VCaP (cell line): ENCODE data around the gene FNDC3B.

Experiments used
- H3K27ac ChIP-seq: fragments of 450-650 bp; 2 replicates; pipeline ENCODE4 v1.5.1; 2017
- CTCF ChIP-seq: fragments of 450-650 bp; conservative IDR thresholded peaks from 2 replicates; pipeline ENCODE4 v1.5.1; 2017; ENCODE audit warnings: mild to moderate bottlenecking, moderate library complexity

The FNDC3B gene

DNA sequence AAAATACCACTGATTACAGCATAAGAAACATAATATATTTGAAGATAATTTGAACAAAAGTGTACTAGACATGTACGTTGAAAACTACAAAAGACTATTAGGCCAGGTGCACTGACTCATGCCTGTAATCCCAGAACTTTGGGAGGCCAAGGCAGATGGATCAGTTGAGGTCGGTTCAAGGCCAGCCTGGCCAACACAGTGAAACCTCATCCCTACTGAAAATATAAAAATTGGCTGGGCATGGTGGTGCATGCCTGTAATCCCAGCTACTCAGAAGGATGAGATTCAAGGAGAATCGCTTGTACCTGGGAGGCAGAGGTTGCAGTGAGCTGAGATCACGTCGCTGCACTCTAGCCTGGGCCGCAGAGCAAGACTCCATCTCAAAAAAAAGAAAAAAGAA lies 36.2 kb upstream of the FNDC3B start:
- TF ChIP-seq CTCF, result no peak
- peak overlapping the region; percentile 44 for H3K27ac ChIP-seq

- no peak overlapping the region for H3K27ac ChIP-seq
- no peak for TF ChIP-seq CTCF
Measured at GRCh38 chr3:172007065-172007370, 32.4 kb upstream of the FNDC3B start.

GRCh38 chr3:172009803-172010202 lies 29.6 kb upstream of the FNDC3B start:
- TF ChIP-seq CTCF, result no peak
- no peak overlapping the region for H3K27ac ChIP-seq

DNA sequence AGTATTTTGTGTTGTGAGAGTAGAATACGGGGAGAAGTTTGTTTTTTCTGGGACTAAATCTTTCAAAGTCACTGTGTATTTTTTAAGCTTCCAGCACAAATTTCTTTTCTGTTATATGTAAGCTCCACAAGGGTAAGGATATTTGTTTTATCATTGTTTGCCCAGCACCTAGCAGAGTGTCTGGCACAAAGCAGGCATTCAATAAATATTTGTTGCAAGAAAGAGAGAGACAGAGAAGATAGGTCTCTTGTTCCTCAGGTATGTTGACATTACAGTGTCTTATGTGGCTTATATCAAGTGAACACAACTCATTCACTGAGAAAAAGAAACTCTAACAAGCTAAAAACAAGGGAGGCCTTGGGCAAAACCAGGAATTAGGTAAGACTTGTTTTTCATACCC lies 26.6 kb upstream of the FNDC3B start:
- TF ChIP-seq CTCF, result no peak
- H3K27ac ChIP-seq, result no peak overlapping the region

GRCh38 chr3:172014145-172014544 lies 25.2 kb upstream of the FNDC3B start:
- TF ChIP-seq CTCF, result no peak

GRCh38 chr3:172018364-172018763 lies 21.0 kb upstream of the FNDC3B start:
- no peak overlapping the region for H3K27ac ChIP-seq
- no peak for TF ChIP-seq CTCF

More at GRCh38 chr3:172014145-172014544, 25.2 kb upstream of the FNDC3B start:
- H3K27ac ChIP-seq, result no peak overlapping the region

- no peak overlapping the region for H3K27ac ChIP-seq
- no peak for TF ChIP-seq CTCF
Measured at GRCh38 chr3:172020763-172021162, 18.6 kb upstream of the FNDC3B start.

- no peak overlapping the region for H3K27ac ChIP-seq
- no peak for TF ChIP-seq CTCF
Measured at GRCh38 chr3:172021164-172021563, 18.2 kb upstream of the FNDC3B start.
